Loucy (cell line): ENCODE results near the gene SND1.

Source experiments
- EZH2phosphoT487 ChIP-seq: fragments of 200-600 bp; IDR thresholded peaks from 2 replicates; pipeline ENCODE4 v1.6.1; 2018; ENCODE audit warnings: antibody characterized with exemption, mild to moderate bottlenecking, moderate library complexity, borderline replicate concordance
- TF ChIP-seq, protein P1 (sequence below): fragments of 200-600 bp; sonication (generic); conservative IDR thresholded peaks from 2 replicates; pipeline ENCODE4 v1.5.1; 2014; ENCODE audit warnings: mild to moderate bottlenecking, antibody characterized with exemption, low read length

DNA sequence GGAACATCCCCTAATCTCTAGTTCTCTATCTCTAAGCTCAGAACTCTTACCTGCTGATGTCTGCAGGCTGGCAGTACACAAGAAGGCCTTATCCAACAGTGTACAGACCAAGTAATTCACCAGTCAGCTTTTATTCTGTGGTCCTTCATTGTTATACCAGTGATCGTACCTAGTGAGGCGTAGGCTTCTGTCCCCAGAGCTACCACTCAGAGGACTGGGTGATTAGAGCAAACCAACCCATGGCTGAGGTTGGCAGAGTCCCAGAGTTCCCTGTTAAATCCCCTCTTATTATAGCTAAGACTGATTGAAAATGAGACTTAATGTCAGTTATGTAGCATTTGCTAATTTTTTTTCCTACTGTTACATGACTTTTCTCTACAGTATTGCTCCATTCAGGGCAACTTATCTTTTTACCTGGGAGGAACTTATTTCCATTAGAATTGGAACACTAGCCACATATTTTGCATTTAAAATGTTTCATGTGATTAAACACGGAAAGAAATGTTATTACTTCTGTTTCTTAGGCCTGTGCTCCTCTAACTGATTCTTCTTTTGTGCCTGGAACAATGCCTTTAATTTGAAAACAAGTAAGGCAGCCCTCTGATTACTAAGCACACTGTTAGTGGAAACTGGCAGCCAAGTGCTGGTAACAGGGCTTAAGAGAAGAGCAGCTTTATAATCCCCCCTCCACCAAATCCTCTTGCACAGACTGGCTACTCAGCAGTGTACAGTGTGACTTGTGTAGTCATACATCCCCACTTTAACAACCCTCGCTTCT, 252.1 kb downstream of the SND1 start:
- TF ChIP-seq, protein P1, sequence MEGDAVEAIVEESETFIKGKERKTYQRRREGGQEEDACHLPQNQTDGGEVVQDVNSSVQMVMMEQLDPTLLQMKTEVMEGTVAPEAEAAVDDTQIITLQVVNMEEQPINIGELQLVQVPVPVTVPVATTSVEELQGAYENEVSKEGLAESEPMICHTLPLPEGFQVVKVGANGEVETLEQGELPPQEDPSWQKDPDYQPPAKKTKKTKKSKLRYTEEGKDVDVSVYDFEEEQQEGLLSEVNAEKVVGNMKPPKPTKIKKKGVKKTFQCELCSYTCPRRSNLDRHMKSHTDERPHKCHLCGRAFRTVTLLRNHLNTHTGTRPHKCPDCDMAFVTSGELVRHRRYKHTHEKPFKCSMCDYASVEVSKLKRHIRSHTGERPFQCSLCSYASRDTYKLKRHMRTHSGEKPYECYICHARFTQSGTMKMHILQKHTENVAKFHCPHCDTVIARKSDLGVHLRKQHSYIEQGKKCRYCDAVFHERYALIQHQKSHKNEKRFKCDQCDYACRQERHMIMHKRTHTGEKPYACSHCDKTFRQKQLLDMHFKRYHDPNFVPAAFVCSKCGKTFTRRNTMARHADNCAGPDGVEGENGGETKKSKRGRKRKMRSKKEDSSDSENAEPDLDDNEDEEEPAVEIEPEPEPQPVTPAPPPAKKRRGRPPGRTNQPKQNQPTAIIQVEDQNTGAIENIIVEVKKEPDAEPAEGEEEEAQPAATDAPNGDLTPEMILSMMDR, result no peak
- no peak for TF ChIP-seq EZH2phosphoT487
